Kidney glomerular epithelial cell (primary cell): ENCODE measurements around the gene SDK2.

Source experiments
- DNase-seq: peaks from one replicate; lab custom pipeline; 2025; lab: John Stamatoyannopoulos, UW

Gene SDK2

DNA sequence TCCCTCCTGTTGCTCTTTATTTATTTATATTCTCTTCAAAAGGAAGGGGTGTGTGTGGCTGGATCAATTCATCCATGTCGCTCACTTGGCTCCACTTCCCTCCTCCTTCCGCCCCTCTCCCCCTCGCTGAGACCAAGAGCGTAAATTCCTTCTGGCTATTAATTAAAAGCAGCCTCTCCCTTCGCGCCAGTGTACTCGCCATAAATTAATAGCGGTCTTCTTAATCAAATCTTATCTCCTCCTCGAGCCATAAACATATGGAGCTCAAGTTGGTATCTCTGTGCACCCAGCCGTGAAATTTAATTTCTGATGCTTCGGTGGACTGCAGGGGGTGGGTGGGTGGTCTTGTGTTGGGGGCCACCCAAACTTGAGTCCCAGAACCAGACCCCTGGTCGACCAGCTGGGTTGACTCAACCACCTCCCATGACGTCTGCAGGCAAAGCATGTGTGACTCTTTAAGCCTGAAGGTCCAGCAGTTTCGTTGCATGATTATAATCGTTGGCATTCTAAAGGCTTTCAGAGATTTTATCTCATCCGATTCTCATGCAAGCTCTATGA, 57.9 kb downstream of the SDK2 start:
- no peak for DNase-seq

- no peak for DNase-seq
These were observed 58.7 kb downstream of the SDK2 start for GRCh38 chr17:73585583-73585982.

GRCh38 chr17:73584987-73585386, 59.3 kb downstream of the SDK2 start:
- DNase-seq, result no peak

DNA sequence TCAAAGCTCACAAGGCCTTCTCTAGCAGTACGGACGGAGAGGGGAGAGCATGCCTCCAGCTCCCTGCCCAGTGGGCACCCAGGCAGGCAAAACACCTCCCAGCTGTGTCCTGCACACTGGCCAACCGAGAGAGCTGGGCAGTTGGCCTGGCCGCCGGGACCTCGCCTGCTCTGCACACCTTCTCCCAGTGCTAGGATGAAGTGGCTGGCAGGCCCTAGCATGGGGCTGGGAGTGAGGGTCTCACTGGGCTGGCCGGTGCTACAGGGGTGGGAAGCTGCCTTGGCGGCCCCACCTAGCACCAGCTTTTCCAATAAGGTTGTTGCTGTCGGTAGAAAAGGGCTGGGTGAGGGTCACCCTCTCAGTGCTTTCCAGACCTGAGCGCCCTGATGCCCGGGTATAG, 60.2 kb downstream of the SDK2 start:
- no peak for DNase-seq

DNA sequence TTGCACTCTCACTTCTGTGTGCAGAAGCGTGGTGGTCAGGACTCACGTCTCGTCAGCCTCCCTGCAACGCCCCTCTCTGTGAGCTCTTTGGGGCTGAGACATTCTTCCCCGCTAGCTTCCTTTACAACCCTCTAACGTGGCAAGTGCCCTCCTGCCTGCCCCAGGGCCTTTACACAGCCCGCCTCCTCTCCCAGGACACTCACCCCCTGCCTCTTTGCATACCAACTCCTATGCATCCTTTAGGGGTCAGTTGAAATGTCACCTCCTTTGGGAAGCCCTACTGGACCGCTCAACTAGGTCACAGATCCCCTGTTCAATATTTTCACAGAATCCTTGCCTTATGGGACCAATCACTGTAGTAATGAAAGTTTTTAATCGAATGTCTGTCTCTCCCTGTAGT, 61.4 kb downstream of the SDK2 start:
- DNase-seq, result no peak

- DNase-seq, result no peak
These were observed 61.9 kb downstream of the SDK2 start for GRCh38 chr17:73582359-73582758.

- DNase-seq, result no peak
These were observed 62.9 kb downstream of the SDK2 start for GRCh38 chr17:73581379-73581778.

DNA sequence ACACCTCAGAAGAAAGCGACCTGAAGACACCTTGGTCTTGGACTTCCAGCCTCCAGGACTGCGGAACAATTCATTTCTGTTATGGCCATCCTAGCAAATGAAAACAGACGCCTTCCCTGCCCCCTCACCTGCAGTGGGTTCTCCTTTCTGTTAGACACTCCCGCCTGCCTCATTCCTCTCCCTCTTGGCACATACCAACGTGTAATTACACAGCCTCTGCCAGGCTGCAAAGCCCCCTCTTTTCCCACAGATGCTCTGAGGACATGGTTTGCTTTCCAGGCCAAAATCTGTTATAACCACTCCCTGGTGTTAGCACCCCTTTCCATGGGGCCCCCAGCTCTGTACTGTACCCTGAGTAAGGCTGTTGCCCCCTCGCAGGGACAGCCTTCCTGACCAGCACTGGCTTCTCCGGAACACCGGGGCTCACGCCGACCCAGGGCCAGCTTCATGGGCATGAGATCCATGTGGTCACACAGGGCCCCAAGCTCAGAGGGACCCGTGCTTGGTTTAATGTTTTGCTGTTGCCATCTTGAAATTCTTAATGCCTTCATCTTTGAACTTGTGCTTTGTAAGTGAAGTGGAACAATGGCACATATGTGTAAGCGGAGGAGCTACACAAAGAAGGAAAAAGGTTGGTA, 64.1 kb downstream of the SDK2 start:
- DNase-seq, result no peak

- no peak for DNase-seq
These were observed 67.6 kb downstream of the SDK2 start for GRCh38 chr17:73576556-73577098.

DNA sequence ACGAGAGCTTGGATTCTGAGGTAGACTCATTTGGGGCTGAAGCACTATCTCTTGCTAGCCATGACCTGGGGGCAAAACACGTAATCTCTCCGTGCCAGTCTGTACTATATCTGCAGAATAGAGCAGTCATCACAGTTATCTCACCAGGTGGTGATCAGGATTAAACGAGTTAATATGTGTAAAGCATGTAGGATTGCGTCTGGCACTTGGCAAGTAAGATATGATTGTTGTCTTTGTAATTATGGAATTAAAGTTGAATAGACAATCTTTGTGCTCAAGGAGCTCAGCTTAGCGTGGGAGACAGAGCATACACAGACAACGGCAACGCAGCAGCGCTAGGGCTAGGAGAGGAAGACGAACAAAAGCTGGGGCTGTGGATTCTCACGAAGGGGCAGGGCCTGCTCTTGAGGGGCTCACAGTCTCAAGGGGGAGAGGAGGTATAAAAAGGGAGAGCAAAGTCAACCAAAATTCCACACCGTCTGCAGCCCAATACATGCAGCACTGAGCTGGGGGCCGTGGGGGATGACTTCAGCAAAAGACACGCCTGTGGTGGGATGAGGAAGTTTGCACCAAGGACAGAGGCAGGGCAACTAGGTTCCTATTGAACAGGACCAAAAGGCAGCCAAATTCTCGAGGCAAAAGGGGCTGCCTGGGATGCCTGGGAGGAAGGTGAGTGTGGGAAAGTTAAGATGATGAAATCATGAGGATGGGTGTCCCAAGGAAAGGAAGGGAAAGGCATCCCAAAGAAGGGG, 68.6 kb downstream of the SDK2 start:
- no peak for DNase-seq

- DNase-seq, result no peak
These were observed 72.6 kb downstream of the SDK2 start for GRCh38 chr17:73571511-73572130.

DNA sequence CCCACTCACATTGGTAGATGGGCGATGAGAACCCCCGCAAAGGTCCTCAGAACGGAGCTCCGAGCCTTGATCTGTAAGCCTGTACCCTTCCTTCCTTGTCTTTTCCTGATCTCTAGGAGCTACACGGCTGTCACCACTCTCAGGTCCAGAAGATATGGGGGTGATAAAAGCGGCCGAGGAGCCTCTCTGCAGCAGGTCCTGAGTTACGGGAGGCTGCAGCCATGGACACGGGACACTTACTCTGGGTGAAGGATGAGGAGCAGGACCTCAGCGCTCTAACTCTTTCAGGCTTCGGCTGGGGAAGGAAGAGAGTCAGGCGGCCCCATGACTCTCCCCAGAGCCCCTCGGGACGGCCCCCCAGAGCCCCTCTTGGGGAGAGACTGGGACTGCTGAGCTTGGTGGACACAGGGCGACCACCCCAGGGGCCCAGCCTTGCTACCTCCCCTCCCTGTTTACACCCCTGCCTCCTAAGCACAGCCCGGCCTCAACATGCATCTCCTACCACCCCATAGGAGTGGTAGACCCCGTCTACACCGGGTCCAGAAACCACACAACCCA, 74.4 kb downstream of the SDK2 start:
- no peak for DNase-seq

DNA sequence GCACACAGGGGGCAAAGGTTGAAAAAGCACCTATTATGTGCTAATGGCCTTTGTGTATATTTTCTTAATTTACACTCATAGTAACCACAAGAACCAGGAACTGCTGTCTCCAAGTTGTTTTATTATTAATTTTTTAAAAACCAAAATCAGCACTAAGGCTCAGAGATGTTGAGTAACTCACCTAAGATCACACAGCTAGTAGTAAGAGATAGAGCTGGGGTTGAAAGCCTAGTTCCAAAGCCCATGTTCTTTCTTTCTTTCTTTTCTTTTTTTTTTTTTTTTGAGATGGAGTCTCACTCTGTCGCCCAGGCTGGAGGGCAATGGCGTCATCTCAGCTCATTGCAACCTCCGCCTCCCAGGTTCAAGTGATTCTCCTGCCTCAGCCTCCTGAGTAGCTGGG, 75.3 kb downstream of the SDK2 start:
- DNase-seq, result no peak

DNA sequence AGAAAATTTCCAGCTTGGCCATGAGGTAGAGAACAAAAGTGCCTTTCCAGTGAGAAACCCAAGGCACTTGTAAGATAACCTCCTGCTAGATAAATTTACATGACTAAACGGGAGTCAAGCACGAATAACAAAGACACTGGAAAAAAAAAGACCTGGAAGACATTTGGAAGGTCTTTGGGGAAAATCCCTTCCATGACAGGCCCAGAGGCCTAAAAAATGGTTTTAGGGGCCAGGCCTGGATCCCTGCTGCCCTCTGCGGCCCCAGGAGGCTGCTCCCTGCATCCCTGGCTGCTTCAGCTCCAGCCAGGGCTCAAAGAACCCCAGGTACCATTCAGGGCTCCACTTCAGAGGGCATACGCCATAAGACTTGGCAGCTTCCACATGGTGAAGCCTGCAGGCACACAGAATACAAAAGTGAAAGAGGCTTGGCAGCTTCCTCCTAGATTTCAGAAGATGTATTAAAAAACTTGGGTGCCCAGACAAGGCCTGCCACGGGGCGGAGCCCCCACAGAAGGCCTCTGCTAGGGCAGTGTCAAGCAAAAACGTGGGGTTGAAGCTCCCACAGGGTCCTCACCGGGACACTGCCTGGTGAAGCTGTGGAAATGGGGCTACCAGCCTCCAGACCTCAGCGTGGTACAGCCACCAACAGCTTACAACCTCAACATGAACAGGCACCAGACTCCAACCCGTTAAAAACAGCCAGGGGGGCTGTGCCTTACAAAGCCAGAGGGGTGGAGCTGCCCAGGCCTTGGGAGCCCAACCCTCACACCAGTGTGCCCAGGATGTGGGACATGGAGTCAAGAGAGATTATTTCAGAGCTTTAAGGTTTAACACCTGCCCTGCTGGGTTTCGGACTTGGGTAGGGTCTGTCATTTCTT, 77.1 kb downstream of the SDK2 start:
- DNase-seq, result no peak

DNA sequence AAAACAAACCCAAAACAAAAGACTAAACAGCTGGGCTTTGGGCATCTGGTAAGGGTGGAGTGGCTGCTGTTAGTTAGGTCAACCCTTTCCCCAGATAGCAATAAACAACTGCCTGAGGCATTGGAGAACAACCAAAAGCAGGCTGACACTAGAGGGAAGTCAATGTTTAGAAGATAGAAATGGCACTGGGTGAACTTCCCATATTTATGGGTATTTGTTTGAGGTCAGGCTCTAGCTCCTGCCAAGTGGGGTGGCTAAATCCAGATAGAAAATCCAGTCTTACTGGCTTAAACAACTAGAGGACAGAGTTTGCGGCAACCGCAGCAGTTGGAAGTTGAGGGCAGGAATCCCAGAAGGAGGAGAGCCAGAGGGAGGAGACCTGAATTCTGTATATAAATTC, 79.4 kb downstream of the SDK2 start:
- no peak for DNase-seq

- no peak for DNase-seq
These were observed 81.3 kb downstream of the SDK2 start for GRCh38 chr17:73562896-73563295.

DNA sequence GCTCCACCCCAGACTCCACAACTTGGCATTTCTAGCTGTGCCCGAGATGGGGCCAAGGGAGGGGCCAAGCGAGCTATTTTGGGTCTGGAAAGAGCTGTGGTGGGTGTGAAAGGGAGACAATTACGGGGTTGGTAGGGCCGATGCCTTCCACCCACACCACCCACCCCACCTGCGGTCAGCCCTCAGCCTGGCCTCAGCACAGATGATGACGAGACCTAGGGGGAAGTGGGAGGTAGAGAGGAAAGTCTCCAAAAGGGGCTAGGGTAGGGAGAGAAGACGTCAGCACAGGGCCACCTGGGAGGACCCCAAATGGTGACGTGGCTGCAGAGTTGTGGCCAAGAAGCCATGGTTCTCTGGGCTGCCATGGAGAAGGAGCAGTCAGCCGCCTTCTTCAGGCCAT, 83.1 kb downstream of the SDK2 start:
- no peak for DNase-seq

- DNase-seq, result no peak
These were observed 83.6 kb downstream of the SDK2 start for GRCh38 chr17:73560661-73561060.

DNA sequence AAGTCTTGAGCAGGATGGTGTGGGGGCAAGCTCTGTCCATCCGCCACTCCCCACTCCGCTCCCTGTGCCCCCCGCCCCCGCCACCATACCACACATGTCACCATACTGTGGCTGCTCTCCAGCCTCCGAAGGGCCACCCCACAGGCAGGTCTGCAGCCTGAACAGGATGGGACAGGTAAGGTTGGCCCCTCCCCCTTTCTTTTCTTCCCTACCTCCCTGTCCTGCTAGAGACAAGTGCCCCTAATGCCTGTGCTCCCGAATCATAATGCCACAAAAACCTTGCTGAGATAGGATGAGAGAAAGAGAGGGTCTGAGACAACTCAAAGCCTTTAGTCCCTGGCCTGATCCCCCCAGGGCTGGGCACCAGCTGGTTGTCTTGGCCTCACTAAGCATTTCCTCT, 84.7 kb downstream of the SDK2 start:
- no peak for DNase-seq

DNA sequence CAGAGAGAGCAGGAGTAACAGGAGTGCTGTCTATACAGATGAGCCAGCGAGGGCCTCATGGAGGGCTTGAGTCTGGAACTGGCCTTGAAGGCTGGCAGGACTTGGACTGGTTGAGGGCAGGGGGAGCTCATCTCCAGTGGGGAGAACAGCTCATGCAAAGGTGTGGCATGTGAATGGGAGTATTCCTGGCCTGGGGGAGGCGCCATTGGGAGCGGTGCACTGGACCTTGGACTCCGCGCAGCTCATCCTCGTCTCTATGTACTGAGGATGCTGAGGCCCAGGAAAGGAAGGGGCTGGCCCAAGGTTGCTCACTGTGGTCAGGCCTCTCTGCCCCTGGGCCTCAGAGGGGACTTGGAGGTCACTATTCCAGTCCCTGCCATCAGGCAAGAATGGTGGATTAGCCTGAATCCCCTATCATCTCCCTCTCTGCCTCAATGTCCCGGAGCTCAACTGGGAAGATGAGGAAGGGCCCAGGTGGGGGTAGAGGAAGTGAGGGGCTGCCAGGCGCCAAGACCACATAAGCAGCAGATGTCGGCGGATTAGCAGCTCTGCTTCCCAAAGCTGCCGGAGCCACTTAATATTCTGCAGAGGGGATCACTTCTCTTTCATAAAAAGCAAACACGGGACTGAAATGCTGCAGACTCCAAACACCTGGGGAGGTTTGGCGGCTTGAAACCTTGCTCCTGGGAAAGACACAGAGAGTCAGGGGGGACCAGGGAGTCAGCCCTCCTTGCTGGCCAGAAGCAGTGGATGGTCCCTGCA, 88.9 kb downstream of the SDK2 start:
- DNase-seq, result no peak

DNA sequence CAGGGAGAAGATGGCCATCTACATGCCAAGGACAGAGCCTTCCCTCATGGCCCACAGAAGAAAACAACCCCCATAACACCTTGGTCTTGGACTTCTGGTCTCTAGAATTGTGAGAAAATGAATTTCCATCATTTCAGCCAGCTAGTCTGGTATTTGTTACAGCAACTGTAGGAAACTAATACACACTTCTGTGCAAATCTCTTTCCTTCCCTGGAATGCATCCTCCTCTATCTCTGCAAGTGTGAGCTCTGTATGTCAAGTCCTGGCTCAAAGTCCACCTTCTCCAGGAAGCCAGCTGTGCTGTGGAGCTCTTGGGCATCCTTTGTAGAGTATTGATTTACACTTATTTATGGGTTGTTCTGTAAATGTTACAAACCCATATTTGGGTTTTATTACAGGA, 89.7 kb downstream of the SDK2 start:
- DNase-seq, result no peak
